ENCODE results near the gene NISCH.

NISCH gene

DNA sequence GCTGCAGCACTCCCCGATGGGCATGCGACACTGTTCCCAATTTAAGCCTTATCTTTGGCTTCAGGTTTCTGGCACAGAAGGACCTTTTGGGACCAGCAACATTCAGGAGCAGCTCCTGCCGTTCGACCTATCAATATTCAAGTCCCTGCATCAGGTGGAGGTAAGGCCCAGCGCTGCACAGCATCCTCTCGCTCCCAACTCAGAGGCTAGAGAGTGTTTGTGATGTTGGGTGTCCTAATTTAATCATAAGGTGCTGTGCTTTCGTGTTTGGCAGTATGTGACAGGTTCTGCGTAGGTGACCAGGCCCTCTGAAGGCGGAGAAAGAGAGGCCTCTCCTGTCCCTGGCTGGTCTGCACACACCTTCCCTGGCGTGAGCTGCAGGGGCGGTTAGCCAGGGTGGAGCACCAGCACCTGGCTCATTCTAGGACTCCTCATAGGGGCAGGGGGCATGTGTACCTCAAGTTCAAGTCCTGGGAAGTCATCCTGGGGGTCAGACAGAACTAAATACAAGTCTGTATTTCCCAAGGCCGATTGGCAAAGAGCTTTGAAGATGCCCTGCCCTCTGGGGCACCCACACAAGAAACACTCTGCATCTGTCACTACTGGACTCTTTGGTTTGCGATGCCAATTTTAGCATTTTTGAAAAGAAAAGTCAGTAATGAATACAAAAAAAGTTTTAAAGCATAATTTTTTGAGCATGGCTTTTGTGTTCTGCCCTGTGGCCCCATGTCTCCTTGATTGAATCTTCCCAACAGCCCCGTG lies 17.0 kb downstream of the NISCH start:
- DNase-seq: no peak

DNA sequence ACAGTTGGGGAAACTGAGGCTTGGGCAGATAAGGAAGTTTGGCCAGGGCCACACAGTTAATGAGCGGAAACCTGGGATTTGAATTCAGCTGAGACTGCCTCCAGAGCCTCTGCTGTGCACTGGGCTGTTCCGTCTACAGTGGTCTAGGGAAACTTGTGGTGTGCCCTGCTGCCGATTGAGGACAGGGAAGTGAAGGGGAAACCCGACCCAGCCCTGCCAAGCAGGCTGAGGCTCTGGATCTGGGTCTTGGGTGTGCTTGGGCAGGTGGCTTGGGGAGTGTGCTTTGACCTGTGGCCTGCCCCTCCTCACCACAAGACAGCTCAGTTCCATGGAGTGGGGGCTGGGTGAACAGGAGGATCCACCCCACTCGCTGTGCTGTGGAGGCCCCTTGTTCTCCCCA lies 17.6 kb downstream of the NISCH start:
- DNase-seq: no peak

DNA sequence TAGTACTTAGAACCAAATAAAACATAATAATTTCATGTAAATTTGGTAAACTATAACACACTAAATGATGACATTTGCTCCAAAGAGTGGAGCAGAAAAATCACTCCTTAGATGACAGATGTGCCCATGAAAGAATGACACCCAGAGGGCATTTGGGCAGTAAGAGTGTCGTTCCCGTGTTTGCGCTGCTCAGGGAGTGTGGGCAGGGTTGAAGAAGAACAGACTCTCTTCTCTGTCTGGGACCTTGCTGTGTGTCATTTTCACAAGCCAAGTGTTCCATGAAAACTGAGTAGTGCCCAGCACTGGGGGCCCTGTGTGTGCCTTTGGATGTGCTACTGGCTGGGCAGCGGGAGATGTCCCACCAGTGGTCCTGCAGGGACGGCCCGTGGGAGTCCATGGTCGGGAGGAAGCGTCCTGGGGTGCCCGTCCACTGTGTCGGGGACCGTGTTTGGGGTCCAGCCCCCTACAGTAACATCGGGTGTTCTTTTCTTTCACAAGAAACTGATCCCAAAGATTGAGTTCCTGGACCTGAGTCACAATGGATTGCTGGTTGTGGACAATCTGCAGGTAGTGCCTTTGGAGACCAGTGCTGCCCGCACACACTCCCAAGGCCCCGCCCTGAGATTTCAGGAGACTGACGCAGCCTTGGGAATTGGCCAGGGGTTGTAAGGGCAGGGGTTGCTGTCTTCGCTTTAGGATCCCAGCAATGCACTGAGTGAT lies 21.8 kb downstream of the NISCH start:
- DNase-seq: no peak

GRCh38 chr3:52477796-52478095 lies 22.3 kb downstream of the NISCH start:
- no peak for DNase-seq

DNA sequence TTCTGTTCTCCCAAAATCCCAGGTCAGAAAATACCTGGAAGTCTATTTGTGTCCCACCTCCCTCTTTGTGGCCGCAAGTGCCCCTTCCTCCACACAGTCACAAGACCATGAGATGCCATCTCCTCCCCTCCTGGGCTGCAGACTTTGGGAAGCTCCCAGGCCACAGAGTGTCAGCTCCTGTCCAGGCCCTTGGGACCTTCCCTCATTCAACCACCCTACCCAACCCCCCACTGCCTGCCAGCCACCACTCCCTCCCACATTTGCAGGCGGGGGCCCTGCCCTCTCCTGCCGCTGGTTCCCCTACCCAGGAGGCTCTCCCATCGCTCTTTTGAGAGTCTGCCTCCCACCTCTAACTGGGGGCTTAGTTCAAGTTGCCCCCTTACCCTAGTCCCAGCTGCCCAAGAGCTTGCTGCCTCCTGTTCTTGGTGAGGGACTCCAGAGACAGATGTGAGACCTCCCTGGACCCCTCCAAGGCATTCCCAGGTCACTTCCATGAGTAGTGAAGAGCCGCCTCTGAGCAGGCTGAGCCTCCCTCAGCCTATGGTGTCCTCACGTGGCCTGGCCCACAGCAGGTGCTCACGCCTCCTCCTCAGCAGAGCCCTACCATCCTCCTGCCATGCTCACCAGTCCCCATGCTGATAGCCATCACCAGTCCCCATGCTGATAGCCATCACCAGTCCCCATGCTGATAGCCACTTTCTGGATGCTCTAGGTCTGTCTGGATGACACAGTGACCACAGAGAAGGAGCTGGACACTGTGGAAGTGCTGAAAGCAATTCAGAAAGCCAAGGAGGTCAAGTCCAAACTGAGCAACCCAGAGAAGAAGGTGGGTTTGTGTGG lies 23.9 kb downstream of the NISCH start:
- DNase-seq: no peak

GRCh38 chr3:52479877-52480575 lies 24.6 kb downstream of the NISCH start:
- no peak for DNase-seq

- DNase-seq: no peak
Observed at GRCh38 chr3:52480768-52481715, 25.6 kb downstream of the NISCH start.

DNA sequence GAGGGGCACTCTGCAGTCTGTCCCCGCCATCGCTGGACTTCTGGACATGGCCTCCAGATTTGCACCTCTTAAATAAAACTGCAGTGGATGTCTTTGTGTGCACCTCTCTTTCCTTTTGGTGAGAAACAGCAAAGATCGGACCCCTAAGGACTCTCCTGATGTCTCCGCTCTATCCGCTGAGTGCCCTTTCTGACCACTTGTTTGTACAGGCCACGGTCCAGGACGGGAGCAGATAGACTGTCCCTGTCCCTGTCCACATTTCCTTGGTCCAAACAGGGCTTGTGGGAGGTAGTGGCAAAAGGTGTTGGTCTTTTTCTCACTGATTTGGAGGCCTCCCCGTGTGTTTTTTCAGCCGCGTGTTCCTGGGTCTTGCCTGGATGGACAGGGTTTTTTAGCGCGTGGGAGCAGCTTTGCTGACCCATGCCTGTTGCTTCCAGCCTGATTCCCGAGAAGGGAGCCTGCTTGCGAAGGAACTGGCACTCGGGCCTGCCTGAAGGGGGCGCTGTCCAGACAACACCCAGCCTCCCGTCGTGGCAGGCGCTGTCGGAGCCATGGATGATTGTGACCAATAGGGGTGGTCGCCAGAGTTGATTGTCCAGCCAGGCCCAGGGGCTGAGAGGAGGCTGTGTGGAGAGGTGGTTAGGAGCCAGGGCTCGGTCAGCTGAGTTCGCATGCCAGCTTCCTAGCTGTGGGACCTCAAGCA lies 26.6 kb downstream of the NISCH start:
- no peak for DNase-seq

DNA sequence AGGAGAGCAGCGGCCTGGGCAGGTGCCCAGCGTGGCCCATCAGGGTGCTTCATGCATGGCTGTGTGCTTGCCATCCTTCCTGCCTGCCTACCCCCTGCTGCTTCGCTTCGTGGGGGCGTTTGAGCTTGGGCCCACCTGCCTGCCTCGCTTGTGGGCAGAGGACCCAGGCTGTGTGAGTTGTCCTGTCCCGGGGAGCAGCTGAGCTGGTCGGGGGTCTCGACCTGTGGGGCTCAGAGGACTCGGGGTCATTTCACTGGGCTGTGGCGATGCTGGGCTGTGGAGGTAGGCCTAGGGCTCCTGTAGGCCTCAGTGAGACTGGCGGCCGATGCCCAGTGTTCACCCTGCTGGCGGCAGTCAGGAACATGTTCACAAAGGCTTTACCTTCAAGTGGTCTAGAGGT lies 27.7 kb downstream of the NISCH start:
- no peak for DNase-seq

DNA sequence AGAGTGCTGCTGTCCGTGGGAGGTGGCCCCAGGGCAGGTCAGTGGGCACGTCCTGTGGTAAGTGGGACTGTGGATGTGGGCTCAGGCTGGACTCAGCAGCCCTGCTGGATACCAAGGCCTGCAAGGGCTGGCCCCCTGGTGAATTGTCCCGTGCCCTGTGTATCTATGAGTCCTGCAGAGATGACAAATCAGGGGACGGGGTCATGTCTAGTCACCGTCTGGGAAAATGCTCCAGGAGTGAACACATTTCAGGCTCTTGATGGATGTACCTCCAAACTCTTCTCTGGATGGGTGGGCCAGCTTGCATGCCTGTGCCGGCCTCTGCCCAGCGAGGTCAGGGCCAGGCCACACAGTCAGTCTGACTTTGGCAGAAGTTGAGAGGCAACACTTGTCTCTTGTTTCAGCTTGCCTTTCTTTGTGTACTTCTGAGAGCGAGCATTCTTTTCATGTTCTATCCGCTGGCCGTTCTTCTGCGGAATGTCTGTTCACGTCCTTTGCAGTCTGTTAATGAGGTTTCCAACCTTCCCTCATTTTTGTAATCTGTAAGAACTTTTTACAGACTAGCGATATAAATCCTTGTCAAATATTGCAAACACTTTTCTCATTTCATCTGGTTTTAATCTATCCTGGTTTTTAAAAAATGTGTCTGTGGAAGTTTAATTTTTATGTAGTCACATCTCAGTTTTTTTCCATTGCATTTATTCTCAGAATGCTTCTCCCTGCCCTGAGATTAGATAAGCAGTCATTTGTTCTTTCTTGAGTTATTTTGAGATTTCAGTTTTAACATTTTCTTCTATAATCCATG lies 28.4 kb downstream of the NISCH start:
- no peak for DNase-seq

DNA sequence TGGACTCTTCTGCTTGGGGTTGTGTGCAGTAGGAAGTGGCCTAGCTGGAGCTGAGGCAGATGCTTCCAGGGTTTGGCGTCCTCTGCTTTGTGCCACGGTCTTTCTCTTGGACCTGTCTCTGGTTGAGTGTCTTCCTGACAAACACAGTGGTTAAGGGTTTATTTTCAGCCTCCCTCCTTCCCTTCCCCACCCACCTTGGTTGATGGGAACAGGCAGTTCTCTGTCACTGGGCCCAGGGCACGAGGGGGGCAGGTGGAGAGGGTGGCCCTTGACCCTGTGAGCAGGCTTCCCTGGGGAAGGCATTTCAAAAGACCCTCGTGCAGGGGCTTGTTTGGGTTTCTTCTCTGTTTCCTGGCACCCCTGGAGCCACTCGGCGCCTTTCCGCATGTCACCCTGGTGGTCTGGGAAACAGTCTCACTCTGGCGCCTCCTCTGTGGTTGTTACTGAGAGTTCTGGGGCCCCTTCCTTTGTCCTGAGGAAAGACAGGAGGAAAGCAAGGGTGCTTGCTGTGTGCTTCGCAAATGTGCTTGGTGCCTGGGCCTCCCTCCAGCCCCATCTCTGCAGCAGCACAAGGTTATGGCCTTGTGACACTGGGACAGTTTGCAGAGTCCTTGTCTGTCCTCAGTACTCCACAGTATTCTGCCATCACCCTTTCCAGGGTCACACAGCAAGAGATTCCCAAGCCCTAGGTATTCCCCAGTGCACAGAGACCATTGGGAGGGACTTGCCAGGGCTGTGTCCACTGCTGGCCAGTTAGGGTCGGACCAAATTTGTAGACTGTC lies 29.5 kb downstream of the NISCH start:
- no peak for DNase-seq

- DNase-seq: no peak
Observed at GRCh38 chr3:52487050-52487787, 31.8 kb downstream of the NISCH start.

- DNase-seq: no peak
Observed at GRCh38 chr3:52487788-52488691, 32.6 kb downstream of the NISCH start.

DNA sequence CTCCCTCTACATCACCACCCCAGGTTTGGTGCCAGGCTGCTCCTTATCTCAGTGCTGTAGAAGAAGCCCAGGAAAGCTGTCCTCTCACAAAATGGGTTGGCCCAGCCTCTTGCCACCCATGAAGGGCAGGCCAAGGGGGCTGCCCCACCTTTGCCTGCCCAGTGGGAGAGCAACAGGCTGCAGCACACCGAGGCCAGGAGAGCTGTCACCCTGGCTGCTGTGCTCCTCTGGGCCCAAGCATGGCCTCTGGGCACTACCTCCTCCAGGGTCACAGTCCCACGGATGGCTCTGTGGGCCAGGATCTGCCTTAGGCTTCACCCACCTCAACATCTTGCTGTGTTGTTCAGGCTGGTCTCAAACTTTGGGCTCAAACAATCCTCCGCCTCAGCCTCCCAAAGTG lies 33.3 kb downstream of the NISCH start:
- no peak for DNase-seq

DNA sequence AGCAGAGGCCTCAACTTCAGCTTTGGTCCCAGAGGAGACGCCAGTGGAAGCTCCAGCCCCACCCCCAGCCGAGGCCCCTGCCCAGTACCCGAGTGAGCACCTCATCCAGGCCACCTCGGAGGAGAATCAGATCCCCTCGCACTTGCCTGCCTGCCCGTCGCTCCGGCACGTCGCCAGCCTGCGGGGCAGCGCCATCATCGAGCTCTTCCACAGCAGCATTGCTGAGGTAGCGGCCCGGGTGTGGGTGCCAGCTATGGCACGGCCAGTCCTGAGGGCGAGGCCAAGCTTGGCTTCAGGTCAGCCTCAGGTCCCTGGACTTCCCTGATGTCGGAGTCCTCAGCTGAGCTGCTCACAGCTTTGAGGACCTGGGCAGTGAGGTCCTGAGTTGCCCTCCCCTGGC lies 34.0 kb downstream of the NISCH start:
- DNase-seq: no peak

DNA sequence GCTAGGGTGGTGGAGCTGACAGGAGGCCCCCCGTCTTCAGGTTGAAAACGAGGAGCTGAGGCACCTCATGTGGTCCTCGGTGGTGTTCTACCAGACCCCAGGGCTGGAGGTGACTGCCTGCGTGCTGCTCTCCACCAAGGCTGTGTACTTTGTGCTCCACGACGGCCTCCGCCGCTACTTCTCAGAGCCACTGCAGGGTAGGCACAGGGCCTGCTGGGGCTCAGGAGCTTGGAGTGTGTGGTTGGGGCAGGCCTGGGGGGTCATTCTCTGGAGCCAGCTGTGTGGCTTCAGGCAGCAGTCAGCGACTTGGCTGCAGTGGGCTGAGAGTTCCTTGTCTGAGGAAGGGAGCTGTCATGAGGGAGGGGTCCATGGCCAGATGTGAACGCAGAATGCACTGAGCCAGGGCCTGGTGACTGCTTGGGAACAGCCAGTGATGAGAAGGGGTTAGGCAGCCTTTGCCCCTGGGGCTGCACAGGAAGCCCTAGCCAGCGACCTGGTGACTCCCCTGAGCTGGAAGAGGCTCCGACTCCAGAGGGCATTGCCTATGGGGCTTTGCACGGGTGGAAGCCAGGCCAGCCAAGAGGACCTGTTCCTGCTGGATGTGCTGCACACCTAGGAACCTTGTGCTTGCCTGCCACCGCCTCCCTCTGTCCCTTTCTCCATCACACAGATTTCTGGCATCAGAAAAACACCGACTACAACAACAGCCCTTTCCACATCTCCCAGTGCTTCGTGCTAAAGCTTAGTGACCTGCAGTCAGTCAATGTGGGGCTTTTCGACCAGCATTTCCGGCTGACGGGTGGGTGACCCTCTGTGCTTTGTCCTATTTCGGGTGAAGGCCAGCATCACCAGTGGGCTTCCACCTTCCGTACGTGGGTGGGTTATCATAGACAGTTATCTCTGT lies 34.9 kb downstream of the NISCH start:
- DNase-seq: no peak

Data from NCI-H1436 (cell line).